Measurements from ENCODE around the gene CD300LG.

CD300LG gene

GRCh38 chr17:43901861-43902589, 55.0 kb downstream of the CD300LG start:
- POLR2A ChIA-PET = no interaction called here
- no peaks in the 10 kb centered on the region for H3K36me3 ChIP-seq (ENCODE audit: control insufficient read depth in 4 of 4, insufficient read depth in 4 of 4, low read length in 3 of 4)
- 100% methylated on average over 2 of the region's 7 CpGs for WGBS (ENCODE audit: insufficient coverage)
- no peaks in the 10 kb centered on the region for H3K9me3 ChIP-seq (ENCODE audit: control extremely low read depth in 1 of 5, control insufficient read depth in 4 of 5, insufficient read depth in 2 of 5, low read depth in 1 of 5, low read length in 4 of 5)
- DNase-seq = no peak
- no peak overlapping the region for H3K27ac ChIP-seq (ENCODE audit: insufficient read depth in 1 of 2, low read depth in 1 of 2, low read length in 2 of 2, poor library complexity in 1 of 2, severe bottlenecking in 2 of 2)
- H3K27me3 ChIP-seq (replicated peaks in 2 of 5; ENCODE audit: control insufficient read depth in 4 of 5, insufficient read depth in 5 of 5, low read length in 4 of 5) = peaks cover 0 to 31% (median 23%) of the 10 kb centered on the region in 5 experiments
- H3K4me1 ChIP-seq (ENCODE audit: control extremely low read depth in 1 of 4, control insufficient read depth in 4 of 4, insufficient read depth in 4 of 4, low read length in 3 of 4) = peaks cover 0 to 27% (median 24%) of the 10 kb centered on the region in 4 experiments
- no peak overlapping the region for H3K4me3 ChIP-seq (ENCODE audit: control insufficient read depth in 1 of 7, extremely low read depth in 1 of 7, insufficient read depth in 4 of 7, low read depth in 2 of 7, low read length in 6 of 7)
- CTCF ChIA-PET = interaction anchor here (1.6 kb wide), 2 partner anchors 22 to 24 kb away, joined by 3 to 6 read pairs; no protein-coding TSS in a partner anchor

- ChIA-PET CTCF (interaction anchor here (1.1 to 5.8 kb wide), 3 partner anchors 12 to 135 kb away, joined by 3 to 29 read pairs (median 3); no protein-coding TSS in a partner anchor), POLR2A (no interaction called here)
- no peak for DNase-seq
- Histone ChIP-seq H3K27ac (ENCODE audit: insufficient read depth in 1 of 2, low read depth in 1 of 2, low read length in 2 of 2, poor library complexity in 1 of 2, severe bottlenecking in 2 of 2) (no peak overlapping the region), H3K27me3 (replicated peaks in 2 of 5; ENCODE audit: control insufficient read depth in 4 of 5, insufficient read depth in 5 of 5, low read length in 4 of 5) (peaks cover 3 to 49% (median 38%) of the 10 kb centered on the region in 5 experiments), H3K9me3 (ENCODE audit: control extremely low read depth in 1 of 5, control insufficient read depth in 4 of 5, insufficient read depth in 2 of 5, low read depth in 1 of 5, low read length in 4 of 5) (no peaks in the 10 kb centered on the region), H3K4me3 (ENCODE audit: control insufficient read depth in 1 of 7, extremely low read depth in 1 of 7, insufficient read depth in 4 of 7, low read depth in 2 of 7, low read length in 6 of 7) (no peak overlapping the region), H3K36me3 (ENCODE audit: control insufficient read depth in 4 of 4, insufficient read depth in 4 of 4, low read length in 3 of 4) (no peaks in the 10 kb centered on the region), H3K4me1 (ENCODE audit: control extremely low read depth in 1 of 4, control insufficient read depth in 4 of 4, insufficient read depth in 4 of 4, low read length in 3 of 4) (peaks cover 2 to 33% (median 30%) of the 10 kb centered on the region in 4 experiments)
- no CpG with 5 or more reads among the region's 3 CpGs for WGBS (ENCODE audit: insufficient coverage)
These were observed 58.5 kb downstream of the CD300LG start for GRCh38 chr17:43905400-43905984.

- WGBS (ENCODE audit: insufficient coverage) = 13% methylated on average over 21 of the region's 37 CpGs
- Histone ChIP-seq H3K27me3 (replicated peaks in 2 of 5; ENCODE audit: control insufficient read depth in 4 of 5, insufficient read depth in 5 of 5, low read length in 4 of 5) (peaks cover 3 to 49% (median 33%) of the 10 kb centered on the region in 5 experiments), H3K27ac (ENCODE audit: insufficient read depth in 1 of 2, low read depth in 1 of 2, low read length in 2 of 2, poor library complexity in 1 of 2, severe bottlenecking in 2 of 2) (no peak overlapping the region), H3K9me3 (ENCODE audit: control extremely low read depth in 1 of 5, control insufficient read depth in 4 of 5, insufficient read depth in 2 of 5, low read depth in 1 of 5, low read length in 4 of 5) (no peaks in the 10 kb centered on the region), H3K36me3 (ENCODE audit: control insufficient read depth in 4 of 4, insufficient read depth in 4 of 4, low read length in 3 of 4) (no peaks in the 10 kb centered on the region), H3K4me1 (ENCODE audit: control extremely low read depth in 1 of 4, control insufficient read depth in 4 of 4, insufficient read depth in 4 of 4, low read length in 3 of 4) (peaks cover 2 to 27% (median 23%) of the 10 kb centered on the region in 4 experiments), H3K4me3 (ENCODE audit: control insufficient read depth in 1 of 7, extremely low read depth in 1 of 7, insufficient read depth in 4 of 7, low read depth in 2 of 7, low read length in 6 of 7) (peak overlapping the region in 6 of 7 experiments; percentile 10 to 77 (median 62))
- ChIA-PET POLR2A (no interaction called here), CTCF (interaction anchor here (0.6 to 5.8 kb wide), 3 partner anchors 17 to 135 kb away, joined by 3 to 29 read pairs (median 3); no protein-coding TSS in a partner anchor)
- DNase-seq = peak; percentile 38 to 67 (median 62)
These were observed 59.2 kb downstream of the CD300LG start for GRCh38 chr17:43905985-43906852.

- Histone ChIP-seq H3K36me3 (ENCODE audit: control insufficient read depth in 4 of 4, insufficient read depth in 4 of 4, low read length in 3 of 4) (no peaks in the 10 kb centered on the region), H3K4me1 (ENCODE audit: control extremely low read depth in 1 of 4, control insufficient read depth in 4 of 4, insufficient read depth in 4 of 4, low read length in 3 of 4) (peaks cover 2 to 27% (median 22%) of the 10 kb centered on the region in 4 experiments), H3K9me3 (ENCODE audit: control extremely low read depth in 1 of 5, control insufficient read depth in 4 of 5, insufficient read depth in 2 of 5, low read depth in 1 of 5, low read length in 4 of 5) (no peaks in the 10 kb centered on the region), H3K27ac (ENCODE audit: insufficient read depth in 1 of 2, low read depth in 1 of 2, low read length in 2 of 2, poor library complexity in 1 of 2, severe bottlenecking in 2 of 2) (no peak overlapping the region), H3K4me3 (ENCODE audit: control insufficient read depth in 1 of 7, extremely low read depth in 1 of 7, insufficient read depth in 4 of 7, low read depth in 2 of 7, low read length in 6 of 7) (peak overlapping the region; percentile 30 to 77 (median 58)), H3K27me3 (replicated peaks in 2 of 5; ENCODE audit: control insufficient read depth in 4 of 5, insufficient read depth in 5 of 5, low read length in 4 of 5) (peaks cover 3 to 49% (median 31%) of the 10 kb centered on the region in 5 experiments)
- CTCF ChIA-PET = interaction anchor here (0.6 to 5.8 kb wide), 2 partner anchors 18 to 28 kb away, joined by 3 to 29 read pairs; no protein-coding TSS in a partner anchor
- whole genome bisulfite sequencing (ENCODE audit: insufficient coverage) = 1% methylated on average over 18 of the region's 29 CpGs
- POLR2A ChIA-PET = no interaction called here
- peak in 2 of 3 donors; percentile 45 to 60 for DNase-seq
These were observed 60.0 kb downstream of the CD300LG start for GRCh38 chr17:43906951-43907424.

- peak; percentile 68 to 86 (median 77) for DNase-seq
- Histone ChIP-seq H3K4me1 (ENCODE audit: control extremely low read depth in 1 of 4, control insufficient read depth in 4 of 4, insufficient read depth in 4 of 4, low read length in 3 of 4) (peaks cover 2 to 27% (median 22%) of the 10 kb centered on the region in 4 experiments), H3K36me3 (ENCODE audit: control insufficient read depth in 4 of 4, insufficient read depth in 4 of 4, low read length in 3 of 4) (no peaks in the 10 kb centered on the region), H3K27me3 (replicated peaks in 2 of 5; ENCODE audit: control insufficient read depth in 4 of 5, insufficient read depth in 5 of 5, low read length in 4 of 5) (peaks cover 3 to 49% (median 31%) of the 10 kb centered on the region in 5 experiments), H3K9me3 (ENCODE audit: control extremely low read depth in 1 of 5, control insufficient read depth in 4 of 5, insufficient read depth in 2 of 5, low read depth in 1 of 5, low read length in 4 of 5) (no peaks in the 10 kb centered on the region), H3K4me3 (ENCODE audit: control insufficient read depth in 1 of 7, extremely low read depth in 1 of 7, insufficient read depth in 4 of 7, low read depth in 2 of 7, low read length in 6 of 7) (peak within 1 kb of the TSS; percentile 30 to 77 (median 58)), H3K27ac (ENCODE audit: insufficient read depth in 1 of 2, low read depth in 1 of 2, low read length in 2 of 2, poor library complexity in 1 of 2, severe bottlenecking in 2 of 2) (no peak within 1 kb of the TSS)
- ChIA-PET POLR2A (no interaction called here), CTCF (interaction anchor here (5.2 to 5.8 kb wide), 2 partner anchors 12 to 29 kb away, joined by 29 read pairs; no protein-coding TSS in a partner anchor)
- under 1% methylated on average over 25 of the region's 36 CpGs for WGBS (ENCODE audit: insufficient coverage)
These were observed 60.5 kb downstream of the CD300LG start, which contains the start of gene MPP2 for GRCh38 chr17:43907425-43907981. TSS of gene MPP2 (minus strand) at chr17:43907536. CDS start at chr17:43904460, 3,076 bp downstream.

- Histone ChIP-seq H3K4me1 (ENCODE audit: control extremely low read depth in 1 of 4, control insufficient read depth in 4 of 4, insufficient read depth in 4 of 4, low read length in 3 of 4) (peaks cover 2 to 27% (median 22%) of the 10 kb centered on the region in 4 experiments), H3K27ac (ENCODE audit: insufficient read depth in 1 of 2, low read depth in 1 of 2, low read length in 2 of 2, poor library complexity in 1 of 2, severe bottlenecking in 2 of 2) (no peak overlapping the region), H3K27me3 (replicated peaks in 2 of 5; ENCODE audit: control insufficient read depth in 4 of 5, insufficient read depth in 5 of 5, low read length in 4 of 5) (peaks cover 3 to 49% (median 30%) of the 10 kb centered on the region in 5 experiments), H3K9me3 (ENCODE audit: control extremely low read depth in 1 of 5, control insufficient read depth in 4 of 5, insufficient read depth in 2 of 5, low read depth in 1 of 5, low read length in 4 of 5) (no peaks in the 10 kb centered on the region), H3K36me3 (ENCODE audit: control insufficient read depth in 4 of 4, insufficient read depth in 4 of 4, low read length in 3 of 4) (no peaks in the 10 kb centered on the region), H3K4me3 (ENCODE audit: control insufficient read depth in 1 of 7, extremely low read depth in 1 of 7, insufficient read depth in 4 of 7, low read depth in 2 of 7, low read length in 6 of 7) (peak overlapping the region in 4 of 7 experiments; percentile 58 to 77 (median 70))
- WGBS (ENCODE audit: insufficient coverage) = 28% methylated on average over 18 of the region's 26 CpGs
- POLR2A ChIA-PET = no interaction called here
- CTCF ChIA-PET = interaction anchor here (1.1 to 5.8 kb wide), 5 partner anchors 12 to 88 kb away, joined by 3 to 29 read pairs (median 4); no protein-coding TSS in a partner anchor
- DNase-seq = peak; percentile 40 to 77 (median 76)
These were observed 61.2 kb downstream of the CD300LG start for GRCh38 chr17:43907998-43908721.

Measured in common myeloid progenitor, CD34-positive (primary cell).